ENCODE results near the gene RAB41. TPM values are rescaled to one million over a fixed set of nuclear protein-coding genes. Genes with fewer than 3 reads are reported as not detected.
"Not testable (repeated sequence)": the region's sequence is repeated elsewhere in the genome, so short reads cannot be mapped to it uniquely, and the experiment has no call there.

The RAB41 gene
- polyA plus RNA-seq (ENCODE audit: insufficient read length) = 0.36 TPM

DNA sequence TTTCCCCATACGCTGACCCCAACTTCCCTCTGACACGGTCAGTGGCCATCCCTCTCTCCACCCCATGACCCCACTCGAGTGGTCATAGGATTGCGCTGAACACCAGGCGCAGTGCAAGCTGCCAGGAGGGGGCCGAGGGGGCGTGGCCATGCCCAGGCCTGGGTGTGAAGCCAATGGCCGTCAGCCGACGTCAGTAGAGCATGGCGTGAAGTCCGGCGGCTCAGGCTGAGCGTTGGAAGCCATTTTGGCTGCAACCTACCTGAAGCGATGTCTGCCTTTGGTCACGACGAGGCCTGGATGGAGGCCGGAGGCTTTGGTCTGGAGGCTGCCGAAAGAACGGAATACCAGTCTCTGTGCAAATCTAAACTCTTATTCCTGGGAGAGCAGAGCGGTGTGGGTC lies at the start of gene RAB41:
Gene RAB41, plus strand, starts transcription at position 222 of the 400 bp plus-strand sequence. Its CDS starts 46 bp downstream, at position 268.
- DNase-seq = no peak

- DNase-seq = no peak
Measured at GRCh38 chrX:70234355-70234754, 47.6 kb upstream of the RAB41 start, which contains the start of gene AWAT1. Gene AWAT1, plus strand, starts transcription at chrX:70234655. Its CDS starts 41 bp downstream, at chrX:70234696.

- no peak for DNase-seq
Measured at GRCh38 chrX:70240751-70241150, 41.2 kb upstream of the RAB41 start.

DNA sequence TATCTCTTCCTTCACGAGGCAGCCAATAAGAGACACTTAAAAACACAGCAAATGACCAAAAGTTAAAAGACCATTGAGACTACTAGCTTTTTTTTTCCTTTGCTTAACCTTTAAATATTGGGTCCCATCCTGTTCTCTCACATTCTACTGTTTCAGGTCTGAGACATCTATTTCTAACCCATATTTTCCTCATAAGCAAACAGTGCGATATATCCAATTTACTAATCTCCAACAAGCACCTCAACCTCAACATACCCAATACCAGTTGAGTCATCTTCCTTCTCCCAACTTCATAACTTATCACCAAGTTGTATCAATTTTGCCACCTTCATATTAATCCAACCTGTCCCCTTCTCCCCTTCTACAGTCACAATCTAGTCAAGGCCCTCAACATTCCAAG lies 40.5 kb upstream of the RAB41 start:
- DNase-seq = no peak

DNA sequence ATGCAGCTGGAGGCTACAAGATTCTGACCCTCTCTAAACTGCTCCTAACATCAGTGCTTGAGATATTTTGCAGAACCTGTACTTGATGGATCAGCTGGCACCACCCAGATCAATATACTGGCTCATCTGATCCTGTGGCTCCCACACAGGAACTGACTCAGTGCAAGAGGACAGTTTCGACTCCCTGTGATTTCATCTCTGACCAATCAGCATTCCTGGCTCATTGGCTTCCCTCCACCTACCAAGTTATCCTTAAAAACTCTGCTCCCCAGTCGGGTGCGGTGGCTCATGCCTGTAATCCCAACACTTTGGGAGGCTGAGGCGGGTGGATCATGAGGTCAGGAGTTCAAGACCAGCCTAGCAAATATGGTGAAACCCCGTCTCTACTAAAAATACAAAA lies 38.4 kb upstream of the RAB41 start:
- not testable (repeated sequence) for DNase-seq

DNA sequence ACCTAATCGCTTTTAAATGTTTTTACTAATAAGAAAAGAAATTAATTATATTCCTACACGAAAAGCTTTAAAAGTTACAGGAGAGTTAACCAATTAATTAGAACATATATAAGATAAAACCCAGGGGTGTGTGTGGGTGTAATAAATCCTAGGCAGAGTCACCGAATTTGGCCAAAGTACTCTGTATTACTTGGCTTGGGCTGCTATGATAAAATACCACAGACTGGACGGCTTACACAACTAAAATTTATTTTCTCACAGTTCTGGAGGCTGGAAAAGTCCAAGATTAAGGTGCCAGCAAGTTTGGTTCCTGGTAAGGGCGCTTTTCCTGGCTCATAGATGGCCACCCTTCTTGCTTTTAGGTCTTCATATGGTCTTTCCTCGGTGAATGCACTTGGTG lies 37.1 kb upstream of the RAB41 start:
- no peak for DNase-seq

- no peak for DNase-seq
Measured at GRCh38 chrX:70247252-70247651, 34.7 kb upstream of the RAB41 start.

DNA sequence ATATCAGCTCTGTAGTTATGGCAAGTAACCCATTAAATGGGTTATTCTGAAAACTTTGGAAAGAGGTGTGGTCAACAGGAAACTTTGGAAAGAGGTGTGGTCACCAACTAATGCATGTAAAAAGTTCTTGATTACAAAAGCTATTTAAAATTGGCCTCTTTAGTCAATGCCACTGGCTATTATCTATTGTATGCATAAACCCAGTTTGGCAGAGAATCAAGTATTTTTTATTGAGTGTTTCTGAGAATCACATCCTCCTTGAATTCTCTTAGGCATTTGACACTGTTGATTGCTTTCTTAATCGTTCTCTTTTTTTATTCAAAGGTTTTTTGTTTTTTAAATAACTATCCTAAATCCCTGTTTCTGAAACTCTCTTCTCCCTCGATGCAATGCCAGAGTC lies 29.5 kb upstream of the RAB41 start:
- no peak for DNase-seq

- DNase-seq = no peak
Measured at GRCh38 chrX:70253377-70254062, 28.5 kb upstream of the RAB41 start.

DNA sequence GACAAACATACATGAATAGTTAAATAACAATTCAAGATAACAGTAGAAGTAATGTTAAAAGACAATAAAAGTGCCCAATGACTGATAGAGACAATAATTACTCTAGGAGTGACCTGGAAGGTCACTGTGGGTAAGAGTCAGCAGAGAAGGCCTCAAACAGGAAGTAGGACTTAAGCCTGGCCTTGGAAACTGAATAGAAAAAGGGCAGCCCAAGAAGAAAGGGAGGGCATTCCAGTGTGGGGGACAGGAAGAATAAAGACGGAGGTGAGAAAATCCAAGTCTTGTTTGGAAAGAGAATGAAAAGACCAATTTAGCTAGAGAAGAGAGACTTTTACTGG lies 27.9 kb upstream of the RAB41 start:
- no peak for DNase-seq

- DNase-seq = no peak
Measured at GRCh38 chrX:70254909-70255308, 27.1 kb upstream of the RAB41 start.

- DNase-seq = no peak
Measured at GRCh38 chrX:70255452-70255851, 26.5 kb upstream of the RAB41 start.

GRCh38 chrX:70257423-70258288 lies 24.3 kb upstream of the RAB41 start:
- DNase-seq = no peak

DNA sequence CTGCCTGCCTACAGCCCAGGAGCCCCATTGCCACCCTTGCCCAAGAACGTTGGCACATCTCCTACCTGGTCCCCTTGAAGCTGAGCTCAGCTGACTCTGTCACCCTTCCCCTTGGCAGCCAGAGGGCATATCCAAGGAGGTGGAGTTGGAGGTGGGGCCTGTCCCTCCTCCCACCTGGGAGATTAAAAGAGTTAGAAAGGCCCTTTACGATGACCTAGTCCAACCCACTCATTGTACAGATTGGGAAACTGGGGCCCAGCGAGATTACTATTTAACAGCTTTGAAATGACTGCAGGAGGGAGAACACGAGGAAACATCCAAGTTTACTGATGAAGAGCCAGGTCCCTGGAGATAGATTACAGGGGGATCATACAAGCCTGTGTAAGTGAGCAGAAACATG lies 21.9 kb upstream of the RAB41 start, which contains the start of gene P2RY4:
Gene P2RY4, minus strand, starts transcription at position 101 of the 400 bp plus-strand sequence. CDS start 580 bp downstream, outside the sequence.
- no peak for DNase-seq

GRCh38 chrX:70262952-70263567 lies 18.9 kb upstream of the RAB41 start:
- no peak for DNase-seq

DNA sequence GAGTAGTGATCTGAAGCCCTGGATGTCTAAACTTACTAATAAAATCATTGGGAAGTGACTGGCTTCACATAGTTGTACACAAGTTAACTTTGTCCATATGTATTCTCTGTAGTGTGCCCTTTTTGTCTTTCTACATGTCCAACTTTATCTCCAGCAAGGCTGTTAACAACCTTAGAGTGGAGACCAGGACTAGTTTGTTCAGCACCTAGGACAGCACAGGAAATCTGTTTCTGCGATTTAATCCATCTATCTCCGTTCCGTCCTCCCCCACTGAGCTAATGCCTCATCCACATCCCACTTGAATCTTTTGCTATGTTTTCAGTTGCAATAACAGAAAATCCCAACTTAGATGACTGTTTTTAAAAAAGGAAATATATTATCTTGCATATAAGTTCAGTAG lies 17.2 kb upstream of the RAB41 start:
- DNase-seq = no peak

- DNase-seq = no peak
Measured at GRCh38 chrX:70268034-70268433, 13.9 kb upstream of the RAB41 start, which contains the start of gene ARR3. Gene ARR3, plus strand, starts transcription at chrX:70268334. Its CDS starts 1,052 bp downstream, at chrX:70269386.

- DNase-seq = not testable (repeated sequence)
Measured at GRCh38 chrX:70274029-70274428, 7.9 kb upstream of the RAB41 start.

DNA sequence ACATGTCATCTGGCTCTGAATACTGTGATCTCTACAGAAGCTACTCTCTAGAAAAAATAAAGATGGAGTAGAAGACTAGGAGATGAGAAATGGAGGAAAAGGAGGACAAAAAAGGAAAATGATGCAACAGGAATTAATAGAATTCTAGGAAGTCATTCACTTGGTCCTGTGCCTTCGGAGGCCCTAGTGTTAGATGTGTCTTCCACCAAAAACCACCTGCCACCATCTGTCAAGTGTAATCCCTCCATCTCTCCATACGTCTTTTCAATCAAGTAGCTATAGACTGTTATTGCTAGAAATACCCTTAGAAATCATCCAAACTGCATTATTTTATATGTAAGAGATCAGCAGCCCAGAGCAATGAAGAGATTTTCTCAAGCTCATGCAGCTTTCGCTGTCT lies 2.9 kb upstream of the RAB41 start:
- DNase-seq = no peak

GRCh38 chrX:70280573-70280972 lies 1.4 kb upstream of the RAB41 start:
- DNase-seq = no peak

DNA sequence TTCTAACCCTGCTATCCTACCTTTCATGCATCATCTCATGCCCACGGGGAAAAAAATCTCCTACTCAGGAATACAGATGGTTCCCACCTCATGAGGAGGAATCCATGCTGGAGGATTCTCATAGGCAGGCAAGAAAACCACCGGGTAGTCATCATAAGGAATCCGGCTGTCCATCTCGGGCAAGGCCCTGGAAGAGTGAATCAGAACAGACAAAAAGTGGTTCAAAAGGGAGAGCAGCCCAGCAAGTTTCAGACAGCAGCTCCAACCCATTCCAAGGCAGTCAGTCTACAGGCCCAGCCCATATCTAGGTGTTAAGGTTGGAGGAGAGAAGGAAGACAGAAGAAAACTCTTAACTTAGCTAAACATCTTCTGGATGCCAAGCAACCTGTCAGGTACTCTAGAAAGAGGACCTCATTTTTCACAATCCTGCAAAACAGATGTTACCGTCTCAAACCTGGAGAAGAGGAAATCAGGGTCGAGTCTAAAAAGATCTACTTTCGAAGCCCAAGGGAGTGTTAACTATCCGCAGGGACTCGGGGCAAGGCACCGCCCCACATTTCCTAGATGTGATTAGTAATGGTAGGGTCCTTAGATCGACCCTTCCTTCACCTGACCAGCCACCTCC lies 7.3 kb downstream of the RAB41 start:
- DNase-seq = no peak

All from hindlimb muscle (tissue), 1 donor.